OCI-LY3 (cell line): Measurements from ENCODE around the gene PDE4D.

Experiments
- H2AFZ ChIP-seq: fragments of 200-600, 300-600 bp; shearing (Covaris generic); 2 replicates; pipeline ENCODE4 v1.6.0; 2014; ENCODE audit warnings: antibody characterized with exemption, low read depth, low read length
- H3K27ac ChIP-seq: fragments of 200-600, 300-600 bp; sonication (generic); 2 replicates; pipeline ENCODE4 v1.5.1; 2014; ENCODE audit warnings: mild to moderate bottlenecking, low read length, moderate library complexity, mixed read lengths
- H3K27me3 ChIP-seq: fragments of 200-600, 300-600 bp; sonication (generic); 2 replicates; pipeline ENCODE4 v1.6.1; 2014; ENCODE audit warnings: low read depth, low read length, mixed read lengths
- H3K36me3 ChIP-seq: fragments of 200-600, 300-600 bp; sonication (generic); replicated peaks from 2 replicates; pipeline ENCODE3; 2014; ENCODE audit warnings: low read depth, low read length, mixed read lengths
- H3K4me1 ChIP-seq: fragments of 300-600, 200-600 bp; sonication (generic); 2 replicates; pipeline ENCODE4 v1.6.1; 2014; ENCODE audit warnings: low read length, mixed read lengths
- H3K4me2 ChIP-seq: fragments of 200-600, 300-600 bp; sonication (generic); 2 replicates; pipeline ENCODE4 v1.6.1; 2014; ENCODE audit warnings: low read length, mixed read lengths
- H3K4me3 ChIP-seq: fragments of 300-600, 200-600 bp; sonication (generic); 2 replicates; pipeline ENCODE4 v1.5.1; 2014; ENCODE audit warnings: antibody characterized with exemption, mild to moderate bottlenecking, low read length, moderate library complexity
- H3K79me2 ChIP-seq: fragments of 300-600, 200-600 bp; shearing (Covaris generic); 2 replicates; pipeline ENCODE4 v1.6.1; 2014; ENCODE audit warnings: mild to moderate bottlenecking, low read length, mixed read lengths
- H3K9ac ChIP-seq: fragments of 300-600, 200-600 bp; shearing (Covaris generic); 2 replicates; pipeline ENCODE4 v1.6.0; 2014; ENCODE audit warnings: mild to moderate bottlenecking, low read length, moderate library complexity
- H3K9me3 ChIP-seq: fragments of 200-600, 300-600 bp; shearing (Covaris generic); 2 replicates; pipeline ENCODE4 v1.6.1; 2014; ENCODE audit warnings: low read length, mixed read lengths; ENCODE audit not compliant: insufficient read depth
- H4K20me1 ChIP-seq: fragments of 200-600, 300-600 bp; sonication (generic); 2 replicates; pipeline ENCODE4 v1.6.1; 2016; ENCODE audit warnings: low read length, mixed read lengths; ENCODE audit not compliant: insufficient read depth
- EZH2phosphoT487 ChIP-seq: fragments of 200-600 bp; shearing (Covaris generic); IDR thresholded peaks from 2 replicates; pipeline ENCODE4 v1.6.1; 2018; ENCODE audit warnings: antibody characterized with exemption, mixed run types, low read depth
- TF ChIP-seq, protein P1 (sequence below): fragments of 200-600, 300-600 bp; sonication (generic); IDR thresholded peaks from 2 replicates; pipeline ENCODE4 v1.5.1; 2014; ENCODE audit warnings: antibody characterized with exemption, low read length, low read depth

PDE4D gene

GRCh38 chr5:59276917-59277372, 616.6 kb downstream of the PDE4D start:
- Histone ChIP-seq H3K4me2 (no peak overlapping the region), H3K9me3 (no peaks in the 10 kb centered on the region), H3K79me2 (no peaks in the 10 kb centered on the region), H3K36me3 (no peaks in the 10 kb centered on the region), H3K27ac (no peak overlapping the region), H3K27me3 (no peaks in the 10 kb centered on the region), H3K9ac (no peak overlapping the region), H2AFZ (no peak overlapping the region), H3K4me3 (no peak overlapping the region), H4K20me1 (no peaks in the 10 kb centered on the region), H3K4me1 (no peaks in the 10 kb centered on the region)
- TF ChIP-seq EZH2phosphoT487: no peak
- TF ChIP-seq, protein P1, sequence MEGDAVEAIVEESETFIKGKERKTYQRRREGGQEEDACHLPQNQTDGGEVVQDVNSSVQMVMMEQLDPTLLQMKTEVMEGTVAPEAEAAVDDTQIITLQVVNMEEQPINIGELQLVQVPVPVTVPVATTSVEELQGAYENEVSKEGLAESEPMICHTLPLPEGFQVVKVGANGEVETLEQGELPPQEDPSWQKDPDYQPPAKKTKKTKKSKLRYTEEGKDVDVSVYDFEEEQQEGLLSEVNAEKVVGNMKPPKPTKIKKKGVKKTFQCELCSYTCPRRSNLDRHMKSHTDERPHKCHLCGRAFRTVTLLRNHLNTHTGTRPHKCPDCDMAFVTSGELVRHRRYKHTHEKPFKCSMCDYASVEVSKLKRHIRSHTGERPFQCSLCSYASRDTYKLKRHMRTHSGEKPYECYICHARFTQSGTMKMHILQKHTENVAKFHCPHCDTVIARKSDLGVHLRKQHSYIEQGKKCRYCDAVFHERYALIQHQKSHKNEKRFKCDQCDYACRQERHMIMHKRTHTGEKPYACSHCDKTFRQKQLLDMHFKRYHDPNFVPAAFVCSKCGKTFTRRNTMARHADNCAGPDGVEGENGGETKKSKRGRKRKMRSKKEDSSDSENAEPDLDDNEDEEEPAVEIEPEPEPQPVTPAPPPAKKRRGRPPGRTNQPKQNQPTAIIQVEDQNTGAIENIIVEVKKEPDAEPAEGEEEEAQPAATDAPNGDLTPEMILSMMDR: no peak

GRCh38 chr5:59276325-59276675, 617.2 kb downstream of the PDE4D start:
- Histone ChIP-seq H3K79me2 (no peaks in the 10 kb centered on the region), H3K4me2 (no peak overlapping the region)
- TF ChIP-seq EZH2phosphoT487: no peak
- TF ChIP-seq, protein P1: no peak

DNA sequence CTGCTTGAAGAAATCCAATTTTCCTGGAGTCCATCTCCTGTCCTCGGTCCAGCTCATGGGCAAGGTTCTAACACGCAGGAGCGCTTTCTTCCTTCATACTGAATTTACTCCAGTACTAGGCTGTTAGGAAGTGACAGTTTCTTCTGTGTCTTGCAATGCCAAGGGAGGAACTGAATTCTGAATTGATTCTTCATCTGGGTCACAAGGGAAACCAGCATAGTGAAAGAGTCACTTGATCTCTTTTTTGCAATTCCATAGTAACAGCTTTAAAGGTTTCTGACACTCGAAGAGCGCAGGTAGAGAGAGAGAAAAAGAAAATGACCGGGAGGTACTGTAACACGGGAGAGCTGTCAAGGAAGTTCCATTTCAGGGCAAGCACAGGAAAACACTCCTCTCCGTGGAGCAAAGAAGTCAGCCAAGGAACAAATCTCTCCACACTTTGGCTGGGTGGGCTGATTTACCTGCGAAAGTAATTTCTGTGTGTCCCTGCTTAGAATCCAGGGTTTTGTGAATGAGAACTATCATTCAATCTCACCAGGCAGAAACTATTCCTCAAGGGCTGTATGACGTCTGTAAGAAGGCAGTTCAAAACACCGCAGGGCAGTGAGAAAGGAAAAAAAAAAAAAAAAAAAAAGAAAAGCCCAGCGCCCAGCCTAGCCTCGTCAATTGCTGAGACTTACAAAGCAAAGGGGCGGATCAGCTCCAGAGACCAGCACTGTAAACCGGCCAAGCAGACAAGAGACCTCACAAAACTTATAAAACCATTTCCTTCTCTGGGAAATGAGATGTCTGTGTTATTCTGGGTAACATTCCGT, 617.8 kb downstream of the PDE4D start:
- Histone ChIP-seq H3K27ac (no peak overlapping the region), H2AFZ (no peak overlapping the region), H3K4me1 (no peaks in the 10 kb centered on the region), H4K20me1 (no peaks in the 10 kb centered on the region), H3K27me3 (no peaks in the 10 kb centered on the region), H3K4me2 (no peak overlapping the region), H3K4me3 (no peak overlapping the region), H3K36me3 (no peaks in the 10 kb centered on the region), H3K9me3 (no peaks in the 10 kb centered on the region), H3K79me2 (no peaks in the 10 kb centered on the region), H3K9ac (no peak overlapping the region)
- no peak for TF ChIP-seq EZH2phosphoT487
- TF ChIP-seq, protein P1: no peak

More at GRCh38 chr5:59276325-59276675, 617.2 kb downstream of the PDE4D start:
- Histone ChIP-seq H4K20me1 (no peaks in the 10 kb centered on the region), H3K27me3 (no peaks in the 10 kb centered on the region), H3K36me3 (no peaks in the 10 kb centered on the region), H3K9ac (no peak overlapping the region), H2AFZ (no peak overlapping the region), H3K27ac (no peak overlapping the region), H3K9me3 (no peaks in the 10 kb centered on the region), H3K4me1 (no peaks in the 10 kb centered on the region), H3K4me3 (no peak overlapping the region)

GRCh38 chr5:59275170-59275509, 618.4 kb downstream of the PDE4D start:
- H3K9ac ChIP-seq: no peak overlapping the region
- no peak overlapping the region for H3K4me2 ChIP-seq
- no peak overlapping the region for H3K4me3 ChIP-seq

More at GRCh38 chr5:59275170-59275509, 618.4 kb downstream of the PDE4D start:
- H4K20me1 ChIP-seq: no peaks in the 10 kb centered on the region
- H2AFZ ChIP-seq: no peak overlapping the region
- H3K4me1 ChIP-seq: no peaks in the 10 kb centered on the region
- no peak overlapping the region for H3K27ac ChIP-seq
- no peaks in the 10 kb centered on the region for H3K36me3 ChIP-seq
- no peaks in the 10 kb centered on the region for H3K79me2 ChIP-seq
- H3K27me3 ChIP-seq: no peaks in the 10 kb centered on the region
- no peak for TF ChIP-seq EZH2phosphoT487
- TF ChIP-seq, protein P1: no peak
- H3K9me3 ChIP-seq: no peaks in the 10 kb centered on the region
